Breast epithelium (tissue), 4 donors: ENCODE data around the gene PHYKPL. TPM values are rescaled to one million over a fixed set of nuclear protein-coding genes. Genes with fewer than 3 reads are reported as not detected.
A peak's percentile ranks its signal among the peaks of the same experiment; 100 is the strongest.

ENCODE experiments used
- DNase-seq, 2 donors: peaks; one replicate each; pipeline ENCODE4 v3.0.0-alpha.2; 2019; ENCODE audit warnings: low spot score in 2 of 2
- H3K27ac ChIP-seq, 2 donors: fragments of 200-600 bp; sonication (generic) in 1 of 2; one replicate each; pipeline ENCODE4 v1.5.1; 2016 to 2019; ENCODE audit warnings: mild to moderate bottlenecking in 1 of 2
- H3K27me3 ChIP-seq, 2 donors: fragments of 200-600 bp; sonication (generic) in 1 of 2; one replicate each; pipeline versions ENCODE4 v1.5.1 to v1.6.0; 2017 to 2019; ENCODE audit warnings: control low read depth in 1 of 2, mild to moderate bottlenecking in 1 of 2
- H3K36me3 ChIP-seq: fragments of 200-600 bp; one replicate; pipeline ENCODE4 v1.5.1; 2019
- H3K4me1 ChIP-seq, 2 donors: fragments of 200-600 bp; sonication (generic); one replicate each; pipeline ENCODE4 v1.5.1; 2016 to 2019; ENCODE audit warnings: control low read depth in 1 of 2
- H3K4me3 ChIP-seq, 3 donors: fragments of 200-600 bp; sonication (generic); 1 replicate in 2 of 3; 2 replicates in 1 of 3; pipeline ENCODE4 v1.5.1; 2016 to 2019; ENCODE audit warnings: mild to moderate bottlenecking in 3 of 3, moderate library complexity in 2 of 3
- H3K9me3 ChIP-seq, 2 donors: fragments of 200-600 bp; sonication (generic) in 1 of 2; one replicate each; pipeline ENCODE4 v1.5.1; 2016 to 2019; ENCODE audit warnings: control low read depth in 1 of 2
- POLR2A ChIP-seq: fragments of 450-650 bp; IDR thresholded peaks from one replicate; pipeline ENCODE4 v1.6.1; 2016; ENCODE audit warnings: antibody characterized with exemption, mild to moderate bottlenecking, moderate library complexity
- POLR2AphosphoS5 ChIP-seq, 3 donors: sonication (generic); formaldehyde crosslinking; IDR thresholded peaks; one replicate each; pipeline ENCODE4 v1.6.1; 2017; ENCODE audit warnings: antibody characterized with exemption in 3 of 3
- intact Hi-C: fragments of 100-400 bp; cut with DNase I; formaldehyde crosslinking; loops from one replicate; pipeline ENCODE4 v1.15.1; 2023; ENCODE audit warnings: low total_unique reads
- total RNA-seq, 3 donors: library from RNA; depleted of rRNA; stranded (reverse); fragments of >200 nt; gene quantifications; one replicate each; pipeline ENCODE4 v1.1.0, GENCODE V29; 2016
- TF ChIP-seq, protein P1 (sequence below), 3 donors: fragments of 450-650 bp; IDR thresholded peaks; one replicate each; pipeline ENCODE4 v1.5.1; 2016 to 2017; ENCODE audit warnings: antibody characterized with exemption in 3 of 3, mild to moderate bottlenecking in 3 of 3, moderate library complexity in 3 of 3

PHYKPL gene
- total RNA-seq, 3 donors from 2014 or later = 63.4 to 94.1 (median 77.7) TPM

- peak; percentile 58 to 59 for DNase-seq
- H3K9me3 ChIP-seq = no peaks in the 10 kb centered on the region
- intact Hi-C loops = no loop called here
These were observed 25.3 kb downstream of the PHYKPL start for GRCh38 chr5:178207183-178207916.

GRCh38 chr5:178206166-178207101 is 26.2 kb downstream of the PHYKPL start:
- Histone ChIP-seq H3K27ac (peak overlapping the region; percentile 40 to 92), H3K4me1 (peaks cover 11 to 17% of the 10 kb centered on the region in 2 donors), H3K4me3 (peak overlapping the region; percentile 88 to 99 (median 94)), H3K36me3 (peaks cover 21% of the 10 kb centered on the region), H3K9me3 (no peaks in the 10 kb centered on the region), H3K27me3 (no peaks in the 10 kb centered on the region)
- TF ChIP-seq POLR2AphosphoS5 (IDR thresholded peaks at IDR 0.05) (no peak), POLR2A (no peak)
- TF ChIP-seq, protein P1, sequence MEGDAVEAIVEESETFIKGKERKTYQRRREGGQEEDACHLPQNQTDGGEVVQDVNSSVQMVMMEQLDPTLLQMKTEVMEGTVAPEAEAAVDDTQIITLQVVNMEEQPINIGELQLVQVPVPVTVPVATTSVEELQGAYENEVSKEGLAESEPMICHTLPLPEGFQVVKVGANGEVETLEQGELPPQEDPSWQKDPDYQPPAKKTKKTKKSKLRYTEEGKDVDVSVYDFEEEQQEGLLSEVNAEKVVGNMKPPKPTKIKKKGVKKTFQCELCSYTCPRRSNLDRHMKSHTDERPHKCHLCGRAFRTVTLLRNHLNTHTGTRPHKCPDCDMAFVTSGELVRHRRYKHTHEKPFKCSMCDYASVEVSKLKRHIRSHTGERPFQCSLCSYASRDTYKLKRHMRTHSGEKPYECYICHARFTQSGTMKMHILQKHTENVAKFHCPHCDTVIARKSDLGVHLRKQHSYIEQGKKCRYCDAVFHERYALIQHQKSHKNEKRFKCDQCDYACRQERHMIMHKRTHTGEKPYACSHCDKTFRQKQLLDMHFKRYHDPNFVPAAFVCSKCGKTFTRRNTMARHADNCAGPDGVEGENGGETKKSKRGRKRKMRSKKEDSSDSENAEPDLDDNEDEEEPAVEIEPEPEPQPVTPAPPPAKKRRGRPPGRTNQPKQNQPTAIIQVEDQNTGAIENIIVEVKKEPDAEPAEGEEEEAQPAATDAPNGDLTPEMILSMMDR (IDR thresholded peaks at IDR 0.05) = no peak
- peak in 1 of 2 donors; percentile 19 for DNase-seq
- intact Hi-C loops = no loop called here

More at GRCh38 chr5:178207183-178207916, 25.3 kb downstream of the PHYKPL start:
- Histone ChIP-seq H3K27ac (peak overlapping the region in 1 of 2 donors; percentile 40), H3K36me3 (peaks cover 29% of the 10 kb centered on the region), H3K4me1 (peaks cover 11 to 17% of the 10 kb centered on the region in 2 donors), H3K4me3 (peak overlapping the region in 1 of 3 donors; percentile 88), H3K27me3 (no peaks in the 10 kb centered on the region)
- TF ChIP-seq, protein P1 (IDR thresholded peaks at IDR 0.05) = no peak
- no peak for TF ChIP-seq POLR2AphosphoS5 (IDR thresholded peaks at IDR 0.05)
- no peak for TF ChIP-seq POLR2A

DNA sequence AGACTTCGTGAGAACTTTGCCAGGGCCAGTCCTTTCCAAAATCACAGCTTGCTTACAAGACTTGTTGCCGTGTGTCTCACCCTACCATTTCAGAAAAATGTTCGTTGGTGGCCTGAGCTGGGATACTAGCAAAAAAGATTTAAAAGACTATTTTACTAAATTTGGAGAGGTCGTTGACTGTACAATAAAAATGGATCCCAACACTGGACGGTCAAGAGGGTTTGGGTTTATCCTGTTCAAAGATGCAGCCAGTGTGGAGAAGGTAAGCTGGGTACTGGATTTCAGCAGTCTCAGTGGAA is 26.9 kb downstream of the PHYKPL start:
- intact Hi-C loops = no loop called here
- H3K27me3 ChIP-seq = no peaks in the 10 kb centered on the region
- peak overlapping the region; percentile 89 to 92 for H3K27ac ChIP-seq
- H3K4me3 ChIP-seq = peak overlapping the region; percentile 88 to 99 (median 94)
- no peaks in the 10 kb centered on the region for H3K9me3 ChIP-seq
- peaks cover 13% of the 10 kb centered on the region for H3K36me3 ChIP-seq
- DNase-seq = no peak
- TF ChIP-seq POLR2AphosphoS5 (IDR thresholded peaks at IDR 0.05) = no peak
- TF ChIP-seq, protein P1 (IDR thresholded peaks at IDR 0.05) = no peak
- no peak for TF ChIP-seq POLR2A
- H3K4me1 ChIP-seq = peaks cover 11 to 17% of the 10 kb centered on the region in 2 donors

DNA sequence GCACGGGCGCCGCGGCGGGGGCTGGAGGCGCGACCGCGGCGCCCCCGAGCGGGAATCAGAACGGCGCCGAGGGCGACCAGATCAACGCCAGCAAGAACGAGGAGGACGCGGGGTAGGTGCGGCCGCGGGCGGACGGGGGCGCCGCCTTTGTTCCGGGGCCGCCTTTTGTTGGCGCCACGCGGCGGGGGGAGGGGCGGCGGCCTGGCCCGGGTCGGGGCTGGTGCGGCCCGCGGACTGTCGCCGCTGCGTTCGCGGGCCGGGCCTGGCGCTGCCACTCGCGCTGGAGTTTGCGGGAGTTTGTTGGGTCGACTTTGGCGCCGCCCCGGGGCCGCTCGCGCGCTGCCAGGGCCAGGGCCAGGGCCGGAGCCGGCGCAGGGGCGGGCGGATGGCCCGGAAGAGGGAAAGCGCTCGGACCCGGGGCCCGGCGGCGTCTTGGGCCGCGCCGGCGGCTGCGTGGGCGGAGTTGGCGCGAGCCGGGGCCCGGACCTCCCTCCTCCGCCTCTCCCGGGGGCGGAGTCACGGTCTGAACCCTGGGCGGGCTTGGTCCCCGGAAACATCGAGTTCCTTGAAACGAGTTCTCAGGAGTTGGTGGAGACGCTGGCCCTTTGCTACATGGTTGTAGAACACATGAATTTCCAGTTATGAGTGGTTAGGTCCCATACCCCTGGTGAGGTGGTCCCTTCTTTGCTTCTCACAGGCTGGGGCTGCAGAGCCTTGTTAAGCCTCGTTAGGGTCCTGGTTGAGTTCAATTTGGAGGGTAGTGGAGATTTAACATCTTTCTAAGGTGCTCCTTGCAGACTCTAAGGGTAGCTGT is 27.5 kb downstream of the PHYKPL start:
- intact Hi-C loops = no loop called here
- H3K36me3 ChIP-seq = peaks cover 11% of the 10 kb centered on the region
- H3K27me3 ChIP-seq = no peaks in the 10 kb centered on the region
- H3K27ac ChIP-seq = peak overlapping the region; percentile 89 to 92
- peak; percentile 63 to 74 for DNase-seq
- H3K9me3 ChIP-seq = no peaks in the 10 kb centered on the region
- peaks cover 11 to 17% of the 10 kb centered on the region in 2 donors for H3K4me1 ChIP-seq
- TF ChIP-seq POLR2A (no peak), POLR2AphosphoS5 (IDR thresholded peaks at IDR 0.05) (peak in 1 of 3 donors; percentile 21)
- H3K4me3 ChIP-seq = peak overlapping the region; percentile 88 to 99 (median 94)
